Esophagus squamous epithelium (tissue), 5 donors: ENCODE results near the gene LCA5L. TPM values are rescaled to one million over a fixed set of nuclear protein-coding genes. Genes with fewer than 3 reads are reported as not detected.

Experiments used
- DNase-seq: peaks from one replicate; lab custom pipeline; 2025; lab: John Stamatoyannopoulos, UW
- H3K27ac ChIP-seq, 4 donors: fragments of 200-600 bp; sonication (generic); one replicate each; pipeline ENCODE4 v1.5.1; 2016 to 2019; ENCODE audit warnings: mild to moderate bottlenecking in 1 of 4
- H3K27me3 ChIP-seq, 4 donors: fragments of 200-600 bp; sonication (generic); 1 replicate in 3 of 4; 2 replicates in 1 of 4; pipeline versions ENCODE4 v1.5.1 to v1.6.0; 2017 to 2021; ENCODE audit warnings: antibody characterized with exemption in 1 of 4
- H3K36me3 ChIP-seq, 3 donors: fragments of 200-600 bp; sonication (generic); one replicate each; pipeline ENCODE4 v1.5.1; 2016 to 2019
- H3K4me1 ChIP-seq, 3 donors: fragments of 200-600 bp; sonication (generic); one replicate each; pipeline ENCODE4 v1.5.1; 2017 to 2019
- H3K4me3 ChIP-seq, 4 donors: fragments of 200-600 bp; sonication (generic); 1 replicate in 3 of 4; 2 replicates in 1 of 4; pipeline ENCODE4 v1.5.1; 2016 to 2019; ENCODE audit warnings: mild to moderate bottlenecking in 2 of 4, moderate library complexity in 1 of 4
- H3K9me3 ChIP-seq, 3 donors: fragments of 200-600 bp; sonication (generic); one replicate each; pipeline ENCODE4 v1.5.1; 2016 to 2019
- POLR2A ChIP-seq, 4 donors: fragments of 450-650 bp; IDR thresholded peaks; one replicate each; pipeline ENCODE4 v1.6.1; 2017; ENCODE audit warnings: antibody characterized with exemption in 4 of 4, mild to moderate bottlenecking in 4 of 4, moderate library complexity in 3 of 4
- WGBS, 2 donors: methylation state at CpG; one replicate each; pipeline ENCODE4 v1.1.5; 2018; 5-methylcytosine and 5-hydroxymethylcytosine counted together
- intact Hi-C: fragments of 100-400 bp; cut with DNase I; formaldehyde crosslinking; loops from one replicate; pipeline ENCODE4 v1.15.0; 2022
- total RNA-seq, 4 donors: library from RNA; depleted of rRNA; stranded (reverse); fragments of >200 nt; gene quantifications; one replicate each; pipeline ENCODE4 v1.1.0, GENCODE V29; 2016
- TF ChIP-seq, protein P1 (sequence below), 6 experiments: fragments of 450-650 bp in 4 of 6; fragments of 200-600 bp in 2 of 6; sonication (generic) in 2 of 6; IDR thresholded peaks; one replicate each; pipeline ENCODE4 v1.5.1; 2016 to 2019; ENCODE audit warnings: antibody characterized with exemption in 6 of 6, mild to moderate bottlenecking in 4 of 6, moderate library complexity in 4 of 6
- donor health status: DM: yes; HTN: yes; CAD: no.

Gene LCA5L
- total RNA-seq, 4 donors from 2014 or later, result 0.44 to 1.7 (median 0.82) TPM; not detected in 1

- H3K36me3 ChIP-seq, result no peaks in the 10 kb centered on the region
- peak overlapping the region in 3 of 4 donors; percentile 28 to 49 (median 31) for H3K4me3 ChIP-seq
- peak overlapping the region in 3 of 4 donors; percentile 58 to 72 (median 71) for H3K27ac ChIP-seq
- TF ChIP-seq, protein P1, sequence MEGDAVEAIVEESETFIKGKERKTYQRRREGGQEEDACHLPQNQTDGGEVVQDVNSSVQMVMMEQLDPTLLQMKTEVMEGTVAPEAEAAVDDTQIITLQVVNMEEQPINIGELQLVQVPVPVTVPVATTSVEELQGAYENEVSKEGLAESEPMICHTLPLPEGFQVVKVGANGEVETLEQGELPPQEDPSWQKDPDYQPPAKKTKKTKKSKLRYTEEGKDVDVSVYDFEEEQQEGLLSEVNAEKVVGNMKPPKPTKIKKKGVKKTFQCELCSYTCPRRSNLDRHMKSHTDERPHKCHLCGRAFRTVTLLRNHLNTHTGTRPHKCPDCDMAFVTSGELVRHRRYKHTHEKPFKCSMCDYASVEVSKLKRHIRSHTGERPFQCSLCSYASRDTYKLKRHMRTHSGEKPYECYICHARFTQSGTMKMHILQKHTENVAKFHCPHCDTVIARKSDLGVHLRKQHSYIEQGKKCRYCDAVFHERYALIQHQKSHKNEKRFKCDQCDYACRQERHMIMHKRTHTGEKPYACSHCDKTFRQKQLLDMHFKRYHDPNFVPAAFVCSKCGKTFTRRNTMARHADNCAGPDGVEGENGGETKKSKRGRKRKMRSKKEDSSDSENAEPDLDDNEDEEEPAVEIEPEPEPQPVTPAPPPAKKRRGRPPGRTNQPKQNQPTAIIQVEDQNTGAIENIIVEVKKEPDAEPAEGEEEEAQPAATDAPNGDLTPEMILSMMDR (IDR thresholded peaks at IDR 0.05), result no peak
- no peak for TF ChIP-seq POLR2A (IDR thresholded peaks at IDR 0.05)
- 81 to 94% methylated on average over 6 of the region's 6 CpGs for WGBS, 2 donors
- no peaks in the 10 kb centered on the region for H3K27me3 ChIP-seq
- intact Hi-C loops, result no loop called here
- no peak for DNase-seq
- H3K4me1 ChIP-seq, result peaks cover 0 to 13% (median 0%) of the 10 kb centered on the region in 3 donors
- no peaks in the 10 kb centered on the region for H3K9me3 ChIP-seq
These were observed 7.4 kb upstream of the LCA5L start for GRCh38 chr21:39452970-39453342.

DNA sequence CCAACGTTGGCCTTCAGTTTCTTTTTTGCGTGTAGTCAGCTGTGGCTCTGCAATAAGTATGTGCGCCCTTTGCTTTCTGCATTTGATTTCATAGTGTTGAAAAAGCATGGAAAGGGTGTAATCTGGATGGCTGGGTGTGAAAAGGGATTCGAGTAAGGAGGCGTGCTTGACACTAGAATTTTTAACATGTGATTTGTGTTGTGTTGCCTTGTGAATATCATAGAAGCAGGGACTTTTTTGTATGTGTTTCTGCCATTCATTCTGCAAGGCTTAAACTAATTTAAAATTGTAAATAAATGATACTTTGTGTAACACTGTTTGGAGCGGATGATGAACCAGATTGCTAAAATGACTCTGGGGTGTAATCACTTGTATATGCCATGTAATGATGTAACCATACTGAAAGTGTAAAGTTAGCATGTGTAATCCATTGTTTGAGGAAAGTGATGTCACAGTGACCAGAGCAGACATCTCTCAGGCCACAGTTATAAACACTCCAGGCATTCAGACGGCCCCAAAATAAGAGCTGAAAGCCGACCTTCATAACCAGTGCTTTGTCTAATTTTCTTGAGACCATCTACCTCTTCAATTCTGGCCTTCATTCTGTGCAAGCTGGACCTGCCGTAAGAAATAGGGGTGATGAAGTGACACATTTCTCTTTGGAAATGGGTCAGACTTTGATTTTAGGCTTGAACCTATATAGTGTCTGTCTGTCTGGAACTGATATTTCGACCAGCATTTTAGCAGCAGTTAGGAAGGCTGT, 6.8 kb upstream of the LCA5L start:
- 54 to 59% methylated on average over 10 of the region's 10 CpGs for WGBS, 2 donors
- DNase-seq, result no peak
- Histone ChIP-seq H3K27ac (peak overlapping the region in 3 of 4 donors; percentile 67 to 72 (median 71)), H3K4me1 (peaks cover 0 to 13% (median 0%) of the 10 kb centered on the region in 3 donors), H3K27me3 (no peaks in the 10 kb centered on the region), H3K4me3 (peak overlapping the region in 3 of 4 donors; percentile 28 to 49 (median 31)), H3K9me3 (no peaks in the 10 kb centered on the region), H3K36me3 (no peaks in the 10 kb centered on the region)
- TF ChIP-seq POLR2A (IDR thresholded peaks at IDR 0.05), result no peak
- TF ChIP-seq, protein P1 (IDR thresholded peaks at IDR 0.05), result no peak
- intact Hi-C loops, result no loop called here

DNA sequence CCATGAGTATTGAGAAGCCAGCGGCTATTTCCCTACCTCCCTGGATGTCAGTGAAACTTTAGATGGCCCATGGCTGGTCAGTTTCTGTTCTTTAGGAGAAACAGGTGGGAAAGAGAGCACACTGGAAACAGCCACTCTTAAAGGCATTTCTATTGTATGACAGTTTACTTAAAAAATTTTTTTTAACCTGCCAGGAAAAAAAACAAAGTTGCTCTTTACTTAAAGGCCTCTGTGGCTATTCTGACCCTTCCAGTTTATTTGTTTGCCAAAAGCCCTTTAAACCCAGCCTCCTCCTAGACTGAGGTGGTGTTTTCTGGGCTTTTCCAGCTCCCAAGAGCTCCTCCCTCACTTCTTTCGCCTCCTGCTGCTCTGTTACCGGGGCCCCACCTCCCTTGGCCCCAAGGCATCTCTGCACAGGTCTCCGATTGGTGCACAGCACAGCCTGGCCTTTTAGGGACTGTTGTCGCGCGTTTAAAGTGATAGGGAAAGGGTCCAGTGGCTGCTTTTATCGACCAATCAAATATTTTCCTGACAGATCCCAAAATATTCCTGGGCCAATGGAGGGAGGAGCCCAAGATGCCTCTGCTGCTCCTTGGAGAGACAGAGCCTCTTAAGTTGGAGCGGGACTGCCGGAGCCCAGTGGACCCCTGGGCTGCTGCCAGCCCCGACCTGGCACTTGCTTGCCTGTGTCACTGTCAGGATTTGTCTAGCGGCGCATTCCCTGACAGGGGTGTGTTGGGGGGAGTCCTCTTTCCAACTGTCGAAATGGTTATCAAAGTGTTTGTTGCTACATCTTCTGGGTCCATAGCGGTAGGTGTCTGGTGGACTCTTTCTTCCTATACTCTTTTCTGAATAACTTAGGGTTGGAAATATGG, 6.0 kb upstream of the LCA5L start, which contains the start of gene SH3BGR:
Gene SH3BGR, plus strand, starts transcription at position 639 of the 875 bp plus-strand sequence. Its CDS starts 127 bp downstream, at position 766.
- Histone ChIP-seq H3K27me3 (no peaks in the 10 kb centered on the region), H3K4me3 (peak within 1 kb of the TSS in 3 of 4 donors; percentile 28 to 49 (median 31)), H3K36me3 (no peaks in the 10 kb centered on the region), H3K4me1 (peaks cover 0 to 14% (median 0%) of the 10 kb centered on the region in 3 donors), H3K27ac (peak within 1 kb of the TSS in 3 of 4 donors; percentile 67 to 72 (median 71)), H3K9me3 (no peaks in the 10 kb centered on the region)
- TF ChIP-seq POLR2A (IDR thresholded peaks at IDR 0.05), result peak in 1 of 4 donors; percentile 22
- TF ChIP-seq, protein P1 (IDR thresholded peaks at IDR 0.05), result no peak
- no peak for DNase-seq
- WGBS, 2 donors, result 62 to 65% methylated on average over 14 to 15 of the region's 15 CpGs
- intact Hi-C loops, result no loop called here

DNA sequence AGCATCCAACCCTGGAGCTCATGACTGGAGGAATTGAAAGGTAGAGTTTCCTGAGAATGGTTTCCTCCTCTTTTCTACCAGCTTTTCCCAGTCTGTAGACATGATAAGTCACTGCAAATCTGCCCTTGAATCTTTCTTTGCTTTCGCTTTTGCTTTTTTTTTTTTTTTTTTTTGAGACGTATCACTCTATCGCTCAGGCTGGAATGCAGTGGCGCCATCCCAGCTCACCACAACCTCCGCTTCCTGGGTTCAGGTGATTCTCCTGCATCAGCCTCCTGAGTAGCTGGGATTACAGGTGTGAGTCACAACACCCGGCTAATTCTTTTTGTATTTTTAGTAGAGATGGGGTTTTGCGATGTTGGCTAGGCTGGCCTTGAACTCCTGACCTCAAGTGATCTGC, 1.7 kb upstream of the LCA5L start:
- TF ChIP-seq POLR2A (IDR thresholded peaks at IDR 0.05), result no peak
- intact Hi-C loops, result no loop called here
- WGBS, 2 donors, result 88 to 96% methylated on average over 4 to 7 of the region's 7 CpGs
- H3K4me3 ChIP-seq, result no peak overlapping the region
- no peaks in the 10 kb centered on the region for H3K27me3 ChIP-seq
- no peaks in the 10 kb centered on the region for H3K9me3 ChIP-seq
- DNase-seq, result no peak
- H3K4me1 ChIP-seq, result peaks cover 3 to 32% (median 5%) of the 10 kb centered on the region in 3 donors
- H3K27ac ChIP-seq, result no peak overlapping the region
- H3K36me3 ChIP-seq, result no peaks in the 10 kb centered on the region

DNA sequence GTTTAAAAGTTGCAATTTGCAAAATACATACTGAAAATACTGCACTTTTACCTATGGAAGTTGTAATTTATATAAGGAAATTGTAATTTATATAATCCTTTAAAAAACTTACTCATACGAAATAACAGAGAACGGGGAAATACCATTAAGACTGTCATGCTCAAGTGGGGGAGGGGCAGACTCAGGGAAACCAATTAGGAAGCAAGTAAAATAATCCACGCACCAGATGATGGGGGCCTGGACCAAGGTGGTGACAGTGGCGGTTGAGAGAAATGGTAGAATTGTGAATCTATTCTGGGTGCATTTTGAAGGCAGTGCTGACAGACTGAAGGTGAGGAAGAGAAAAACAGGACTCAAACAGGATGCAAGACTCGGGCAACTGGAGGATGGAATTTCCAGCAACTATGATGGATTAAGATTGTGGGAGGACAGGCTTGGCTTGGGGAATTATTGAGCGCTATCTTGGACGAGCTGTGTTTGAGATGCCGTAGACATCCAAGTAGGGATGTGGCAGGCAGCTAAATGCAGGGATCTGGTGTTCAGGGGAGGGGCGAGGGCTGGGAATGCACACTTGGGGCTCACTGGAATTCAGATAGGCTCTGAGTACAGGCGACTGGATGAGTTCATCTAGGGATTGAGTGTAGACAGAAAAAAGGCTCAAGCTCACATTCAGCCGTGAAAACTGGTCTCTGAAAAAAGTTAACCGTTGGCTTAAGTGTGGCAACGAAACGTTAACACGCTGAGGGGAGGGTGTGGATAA, 977 bp downstream of the LCA5L start:
- Histone ChIP-seq H3K4me1 (peaks cover 3 to 19% (median 5%) of the 10 kb centered on the region in 3 donors), H3K4me3 (peak overlapping the region; percentile 63 to 79 (median 76)), H3K27me3 (no peaks in the 10 kb centered on the region), H3K27ac (peak overlapping the region; percentile 85 to 93 (median 92)), H3K36me3 (no peaks in the 10 kb centered on the region), H3K9me3 (no peaks in the 10 kb centered on the region)
- no peak for DNase-seq
- 9 to 11% methylated on average over 14 to 15 of the region's 15 CpGs for WGBS, 2 donors
- no peak for TF ChIP-seq POLR2A (IDR thresholded peaks at IDR 0.05)
- TF ChIP-seq, protein P1 (IDR thresholded peaks at IDR 0.05), result no peak
- intact Hi-C loops, result no loop called here
